Esophagus mucosa (tissue), 1 donor: ENCODE data around the gene ULK2. TPM values are rescaled to one million over a fixed set of nuclear protein-coding genes. Genes with fewer than 3 reads are reported as not detected.

Experiments
- ATAC-seq: fragments of 200-7000 bp; cut with Tn5 transposase; one replicate; pipeline ENCODE4 v1.9.1; 2020
- total RNA-seq: library from RNA; stranded (reverse); gene quantifications from one replicate; pipeline ENCODE4 v1.2.4, GENCODE V29; 2023
- donor health status: DM: yes; HTN: yes; CAD: no.

The ULK2 gene
- total RNA-seq, 1 donor from 2014 or later, result 8.4 TPM

- ATAC-seq, result peak; percentile 74
Observed at GRCh38 chr17:19744922-19745757, 122.6 kb downstream of the ULK2 start.

GRCh38 chr17:19744492-19744891 is 123.2 kb downstream of the ULK2 start:
- no peak for ATAC-seq

- no peak for ATAC-seq
Observed at GRCh38 chr17:19743101-19744100, 124.3 kb downstream of the ULK2 start.

- ATAC-seq, result no peak
Observed at GRCh38 chr17:19742495-19742894, 125.2 kb downstream of the ULK2 start.

- no peak for ATAC-seq
Observed at GRCh38 chr17:19741832-19742457, 125.8 kb downstream of the ULK2 start.

GRCh38 chr17:19740933-19741332 is 126.8 kb downstream of the ULK2 start:
- no peak for ATAC-seq

GRCh38 chr17:19739241-19740201 is 128.2 kb downstream of the ULK2 start:
- no peak for ATAC-seq

GRCh38 chr17:19738757-19739156 is 129.0 kb downstream of the ULK2 start:
- no peak for ATAC-seq

GRCh38 chr17:19738073-19738449 is 129.7 kb downstream of the ULK2 start:
- ATAC-seq, result no peak

- no peak for ATAC-seq
Observed at GRCh38 chr17:19737305-19738072, 130.2 kb downstream of the ULK2 start.

GRCh38 chr17:19736071-19736470 is 131.7 kb downstream of the ULK2 start:
- no peak for ATAC-seq

GRCh38 chr17:19733953-19734526 is 133.7 kb downstream of the ULK2 start:
- no peak for ATAC-seq

- ATAC-seq, result no peak
Observed at GRCh38 chr17:19731626-19732025, 136.1 kb downstream of the ULK2 start.

GRCh38 chr17:19730843-19731242 is 136.9 kb downstream of the ULK2 start:
- ATAC-seq, result no peak

- ATAC-seq, result no peak
Observed at GRCh38 chr17:19729900-19730299, 137.8 kb downstream of the ULK2 start.

- ATAC-seq, result peak; percentile 31
Observed at GRCh38 chr17:19728084-19728495, 139.6 kb downstream of the ULK2 start.

- peak; percentile 11 for ATAC-seq
Observed at GRCh38 chr17:19727501-19728078, 140.1 kb downstream of the ULK2 start.

GRCh38 chr17:19726631-19727376 is 140.9 kb downstream of the ULK2 start:
- ATAC-seq, result no peak

GRCh38 chr17:19725486-19725885 is 142.2 kb downstream of the ULK2 start:
- no peak for ATAC-seq
